Posterior vena cava (tissue), 2 donors: ENCODE results near the gene ICA1L. TPM values are rescaled to one million over a fixed set of nuclear protein-coding genes. Genes with fewer than 3 reads are reported as not detected.

Source experiments
- DNase-seq: peaks from one replicate; pipeline ENCODE4 v3.0.0-alpha.2; 2020; ENCODE audit warnings: low spot score
- intact Hi-C, 2 donors: fragments of 100-400 bp; cut with DNase I; formaldehyde crosslinking; loops; one replicate each; pipeline versions ENCODE4 v1.14.1 to v1.14.2; 2022 to 2023
- total RNA-seq, 2 donors: library from RNA; stranded (reverse); fragmentation: NEBNext Ultra II Directional; extraction: Animal tissue kit (Norgen Biotek cat#: 25700); gene quantifications; one replicate each; pipeline ENCODE4 v1.2.1, GENCODE V29; 2021
- donor health status: DM: yes; HTN: yes; CAD: no.
- donor health status: DM: yes; HTN: yes; CAD: no.

The ICA1L gene
- total RNA-seq, 2 donors from 2014 or later, result 11.1 to 12.0 TPM

DNA sequence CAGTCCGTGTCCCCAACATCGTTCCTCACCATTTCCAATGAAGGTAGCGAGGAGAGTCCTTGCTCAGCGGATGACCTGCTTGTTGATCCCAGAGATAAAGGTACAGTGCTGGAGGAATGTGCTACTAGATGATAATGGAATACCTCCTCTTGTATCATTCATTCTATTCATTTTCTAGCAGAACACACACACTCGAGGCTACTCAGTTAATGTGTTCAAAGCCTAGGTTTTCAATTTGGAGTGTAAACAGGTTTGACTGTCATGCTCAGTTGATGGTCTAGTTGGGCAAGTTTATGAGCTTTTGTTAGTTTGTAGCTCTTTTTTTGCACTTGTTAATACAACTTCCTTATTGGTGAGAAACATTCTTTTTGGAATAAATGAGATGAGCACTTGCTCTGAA lies 114.2 kb downstream of the ICA1L start:
- intact Hi-C loops, result no loop called here
- DNase-seq, result no peak

DNA sequence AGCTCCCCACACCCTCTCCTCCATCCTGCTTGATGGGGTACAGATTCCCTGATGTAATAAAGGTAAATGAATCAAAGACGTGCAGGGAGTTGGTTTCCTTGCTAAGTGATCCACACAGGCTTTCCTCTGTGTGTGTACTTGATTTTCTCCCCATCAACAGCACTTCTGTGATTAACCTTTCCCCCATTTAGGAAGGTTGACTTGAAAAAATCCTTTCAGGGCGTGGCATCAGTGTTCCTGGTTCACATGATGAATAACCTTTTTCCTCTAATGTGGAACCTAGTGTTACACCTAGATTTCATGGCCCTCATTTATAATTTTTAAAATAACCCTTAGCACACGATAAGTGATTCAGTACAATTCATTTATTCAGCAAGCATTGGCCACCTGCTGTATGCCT lies 115.0 kb downstream of the ICA1L start:
- intact Hi-C loops, result no loop called here
- DNase-seq, result no peak

DNA sequence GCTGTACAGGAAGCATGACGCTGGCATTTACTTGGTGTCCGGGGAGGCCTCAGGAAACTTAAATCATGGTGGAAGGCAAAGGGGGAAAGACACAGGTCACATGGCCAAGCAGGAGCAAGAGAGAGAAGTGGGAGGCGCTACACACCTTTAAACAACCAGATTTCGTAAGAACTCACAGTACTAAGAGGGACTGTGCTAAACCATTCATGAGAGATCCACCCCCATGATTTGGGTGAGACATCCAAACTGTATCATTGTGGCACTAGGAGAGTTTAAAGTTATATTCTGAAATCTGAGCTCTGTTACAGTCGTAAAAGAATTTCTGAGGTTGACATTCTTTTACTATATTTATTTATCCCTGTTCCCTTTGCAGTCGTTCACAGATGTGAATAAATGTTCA lies 116.6 kb downstream of the ICA1L start:
- no peak for DNase-seq
- intact Hi-C loops, result no loop called here

DNA sequence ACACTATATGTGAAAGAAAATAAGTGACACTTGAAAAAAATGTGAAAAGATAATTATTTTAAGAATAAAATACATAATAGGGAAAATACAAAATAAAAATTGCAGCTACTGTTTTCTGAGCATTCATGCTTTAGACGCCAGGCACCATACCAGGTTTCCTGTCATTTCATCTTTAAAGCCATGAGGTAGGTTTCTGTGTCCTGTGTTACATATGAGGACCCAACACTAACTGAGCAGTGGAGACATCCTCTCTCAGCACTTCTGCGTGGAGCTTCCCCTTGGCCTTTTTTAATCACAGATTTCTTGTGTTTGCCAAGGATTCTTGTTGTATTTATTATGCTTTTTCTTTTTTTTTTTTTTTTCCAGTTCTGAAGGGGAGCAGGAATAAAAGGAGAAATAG lies 119.5 kb downstream of the ICA1L start:
- DNase-seq, result no peak
- intact Hi-C loops, result no loop called here

DNA sequence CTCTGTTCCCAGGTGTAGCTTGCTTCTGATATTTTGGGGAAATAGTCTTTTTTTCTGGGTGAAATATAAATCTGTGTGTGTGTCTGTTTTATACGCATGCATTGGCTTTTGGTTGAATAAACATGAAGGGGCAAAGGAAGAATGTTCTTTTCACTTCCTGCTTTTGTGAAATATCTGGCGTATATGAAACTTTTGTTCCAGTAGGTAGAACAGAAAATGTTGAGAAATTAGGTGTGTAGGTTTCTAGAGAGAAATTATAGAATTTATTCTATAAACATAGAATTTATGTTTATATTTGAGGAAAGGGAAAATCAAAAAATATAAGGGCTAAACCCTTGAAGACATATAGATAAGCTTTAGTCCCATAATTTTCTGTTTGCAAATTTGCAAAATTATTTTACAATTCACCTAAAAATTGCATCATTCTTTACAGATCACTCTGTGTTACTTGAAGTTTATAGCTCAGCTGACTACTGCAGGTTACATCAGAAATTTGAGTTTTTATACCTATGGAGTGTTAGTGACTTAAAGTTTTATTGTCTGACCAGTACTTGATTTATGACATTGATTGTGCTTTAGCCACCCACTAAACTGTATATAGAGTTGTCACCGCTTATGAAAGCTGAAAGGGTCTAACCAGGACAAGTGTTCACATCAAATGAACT lies 120.7 kb downstream of the ICA1L start:
- intact Hi-C loops, result no loop called here
- DNase-seq, result no peak

DNA sequence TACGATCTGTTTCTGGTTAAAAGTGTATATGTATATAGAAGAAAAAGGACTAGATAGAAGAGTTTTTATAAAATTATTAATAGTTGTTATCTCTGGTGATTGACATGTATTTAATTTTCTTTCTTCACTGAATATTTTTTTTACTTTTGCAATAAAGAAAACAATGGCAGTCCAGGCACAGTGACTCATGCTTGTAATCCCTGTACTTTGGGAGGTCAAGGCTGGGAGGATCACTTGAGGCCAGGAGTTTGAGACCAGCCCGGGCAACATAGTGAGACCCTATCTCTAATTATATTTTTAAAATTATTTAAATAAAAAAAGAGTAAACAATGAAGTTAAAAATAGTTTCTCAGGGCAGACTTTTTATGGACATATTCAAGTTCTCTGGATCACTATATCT lies 122.1 kb downstream of the ICA1L start:
- intact Hi-C loops, result no loop called here

DNA sequence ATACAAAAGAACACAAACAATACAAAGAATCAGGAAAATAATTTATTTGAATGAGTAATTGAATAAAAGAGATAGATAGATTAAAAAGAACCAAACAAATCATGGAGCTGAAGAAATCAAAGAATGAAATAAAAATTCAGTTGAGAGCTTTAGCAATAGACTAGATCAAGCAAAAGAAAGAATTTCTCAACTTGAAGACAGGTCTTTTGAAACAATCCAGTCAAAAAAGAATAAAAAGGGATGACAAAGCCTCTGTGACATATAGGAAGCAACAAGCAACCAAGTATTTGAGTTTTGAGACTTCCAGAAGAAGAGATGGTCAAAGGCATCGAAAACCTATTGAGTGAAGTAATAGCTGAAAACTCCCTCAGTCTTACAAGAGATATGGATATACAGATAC lies 128.0 kb downstream of the ICA1L start:
- DNase-seq, result no peak
- intact Hi-C loops, result no loop called here

More for the DNA sequence above, 122.1 kb downstream of the ICA1L start:
- DNase-seq, result no peak

DNA sequence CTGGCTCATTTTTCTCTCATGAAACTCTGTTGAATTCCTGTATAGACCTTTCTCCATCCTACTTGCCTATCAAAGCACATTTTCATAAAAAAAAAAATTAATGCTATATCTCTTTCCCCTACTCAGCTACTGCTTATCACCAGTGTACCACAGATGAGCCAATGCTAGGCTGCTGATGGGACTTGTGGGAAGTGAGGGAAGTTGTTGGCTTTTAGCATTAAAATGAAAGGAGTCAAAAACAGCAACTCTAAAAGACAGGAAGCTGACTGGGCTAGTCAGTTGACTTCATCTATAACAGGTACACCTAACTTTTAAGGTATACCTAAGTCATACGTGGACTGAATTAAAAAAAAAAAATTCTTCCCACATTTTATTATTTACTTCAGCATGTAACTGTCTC lies 134.7 kb downstream of the ICA1L start:
- no peak for DNase-seq
- intact Hi-C loops, result no loop called here

DNA sequence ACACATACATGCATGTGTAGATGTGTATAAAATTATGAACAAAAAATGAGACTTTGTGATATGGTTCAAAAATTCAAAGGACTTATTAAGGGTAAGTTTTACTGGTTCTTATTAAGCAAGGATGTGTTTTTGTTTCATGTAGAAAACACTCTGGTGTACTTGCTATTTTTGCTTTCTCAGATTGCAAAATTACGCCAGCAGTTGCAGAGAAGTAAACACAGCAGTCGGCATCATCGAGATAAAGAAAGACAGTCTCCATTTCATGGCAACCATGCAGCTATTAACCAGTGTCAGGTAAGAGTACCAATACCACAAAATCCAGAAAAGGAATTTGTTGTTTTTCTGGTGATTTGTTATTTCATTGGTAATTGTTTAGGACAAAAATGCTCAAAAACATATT lies 145.5 kb downstream of the ICA1L start:
- DNase-seq, result no peak

DNA sequence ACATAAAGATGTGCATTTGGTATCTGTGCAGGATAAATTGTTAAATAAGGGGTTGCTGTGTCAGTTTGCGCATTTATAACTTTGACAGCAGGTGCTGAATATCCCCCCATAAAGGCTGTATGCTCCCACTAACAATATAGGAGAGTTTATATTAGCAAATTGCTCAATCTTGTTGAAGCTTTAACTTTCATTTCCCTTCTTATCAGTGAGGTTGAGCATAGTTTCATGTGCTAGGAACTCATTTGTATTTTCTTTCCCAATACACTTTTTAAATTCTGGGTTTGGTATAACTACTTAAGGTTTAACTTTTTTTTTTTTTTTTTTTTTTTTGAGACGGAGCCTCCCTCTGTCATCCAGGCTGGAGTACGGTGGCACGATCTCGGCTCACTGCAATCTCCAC lies 147.8 kb downstream of the ICA1L start:
- no peak for DNase-seq
- intact Hi-C loops, result no loop called here

More for the DNA sequence above, 145.5 kb downstream of the ICA1L start:
- intact Hi-C loops, result no loop called here

Other genes starting within 250 kb of the ICA1L start
- gene FAM117B, start 236.8 kb downstream of the ICA1L start, total RNA-seq, result 1 to 10 TPM; 3.3 to 3.6 TPM
- gene WDR12, start 39.9 kb upstream of the ICA1L start, total RNA-seq, result 10 to 100 TPM; 31.5 to 33.6 TPM
- gene CARF, start 40.5 kb upstream of the ICA1L start, total RNA-seq, result 10 to 100 TPM in 1 of 2 donors, 1 to 10 TPM in 1; 9.9 to 12.4 TPM
- 10 to 100 TPM; 37.4 to 60.8 TPM for gene NBEAL1, start 143.1 kb upstream of the ICA1L start, total RNA-seq